Activated CD8-positive, alpha-beta memory T cell treated with anti-CD3 and anti-CD28 coated beads, Interleukin-2, amount 10 ng/mL, durations not matched to agents 7 days and 5 days (primary cell): ENCODE data around the gene KRTAP5-10. TPM values are rescaled to one million over a fixed set of nuclear protein-coding genes. Genes with fewer than 3 reads are reported as not detected.
"Not testable (repeated sequence)": the region's sequence is repeated elsewhere in the genome, so short reads cannot be mapped to it uniquely, and the experiment has no call there.

Source experiments
- ATAC-seq: fragments of 150-1000 bp; cut with Tn5 transposase; one replicate; pipeline ENCODE4 v1.10.0; 2021; ENCODE audit warnings: moderate library complexity
- CTCF ChIA-PET: fragments of 350-600 bp; sonication (Branson Sonifier 250); formaldehyde crosslinking; loops from one replicate; lab custom pipeline; 2021; ENCODE audit warnings: antibody characterized with exemption; lab: Charles Lee
- DNase-seq: peaks from one replicate; pipeline ENCODE4 v3.0.0-alpha.2; 2020
- H3K27ac Mint-ChIP-seq: one replicate; pipeline ENCODE4 v1.8.0; 2021; ENCODE audit warnings: mild to moderate bottlenecking, mixed read lengths
- H3K27me3 Mint-ChIP-seq: one replicate; pipeline ENCODE4 v1.8.0; 2021; ENCODE audit warnings: mixed read lengths
- H3K36me3 Mint-ChIP-seq: one replicate; pipeline ENCODE4 v1.8.0; 2021; ENCODE audit warnings: mild to moderate bottlenecking, mixed read lengths
- H3K4me1 Mint-ChIP-seq: one replicate; pipeline ENCODE4 v1.8.0; 2021; ENCODE audit warnings: mixed read lengths
- H3K4me3 Mint-ChIP-seq: one replicate; pipeline ENCODE4 v1.8.0; 2021; ENCODE audit warnings: mild to moderate bottlenecking, moderate library complexity, mixed read lengths
- H3K9me3 Mint-ChIP-seq: one replicate; pipeline ENCODE4 v1.8.0; 2022; ENCODE audit warnings: low read depth, mixed read lengths
- total RNA-seq, 2 experiments: library from RNA; stranded (reverse); gene quantifications; one replicate each; pipeline ENCODE4 v1.2.3, GENCODE V29; 2021

KRTAP5-10 gene
- total RNA-seq: not detected

GRCh38 chr11:71565263-71565662 lies at the start of gene KRTAP5-10:
Gene KRTAP5-10, plus strand, starts transcription at chr11:71565563. Its CDS starts 25 bp downstream, at chr11:71565588.
- no peak for ATAC-seq
- CTCF ChIA-PET: no interaction called here
- DNase-seq: no peak

GRCh38 chr11:71518506-71519471 lies 46.6 kb upstream of the KRTAP5-10 start:
- H3K27me3 Mint-ChIP-seq: no peaks in the 10 kb centered on the region
- DNase-seq (no peak), ATAC-seq (no peak)
- H3K4me3 Mint-ChIP-seq: no peak overlapping the region
- no peak overlapping the region for H3K27ac Mint-ChIP-seq
- CTCF ChIA-PET: no interaction called here
- H3K9me3 Mint-ChIP-seq: no peaks in the 10 kb centered on the region
- H3K36me3 Mint-ChIP-seq: no peaks in the 10 kb centered on the region
- H3K4me1 Mint-ChIP-seq: no peaks in the 10 kb centered on the region

More at GRCh38 chr11:71565263-71565662, at the start of gene KRTAP5-10:
- no peaks in the 10 kb centered on the region for H3K36me3 Mint-ChIP-seq
- no peak within 1 kb of the TSS for H3K27ac Mint-ChIP-seq
- H3K4me1 Mint-ChIP-seq: no peaks in the 10 kb centered on the region
- no peaks in the 10 kb centered on the region for H3K9me3 Mint-ChIP-seq
- H3K4me3 Mint-ChIP-seq: no peak within 1 kb of the TSS
- H3K27me3 Mint-ChIP-seq: peaks cover 34% of the 10 kb centered on the region

DNA sequence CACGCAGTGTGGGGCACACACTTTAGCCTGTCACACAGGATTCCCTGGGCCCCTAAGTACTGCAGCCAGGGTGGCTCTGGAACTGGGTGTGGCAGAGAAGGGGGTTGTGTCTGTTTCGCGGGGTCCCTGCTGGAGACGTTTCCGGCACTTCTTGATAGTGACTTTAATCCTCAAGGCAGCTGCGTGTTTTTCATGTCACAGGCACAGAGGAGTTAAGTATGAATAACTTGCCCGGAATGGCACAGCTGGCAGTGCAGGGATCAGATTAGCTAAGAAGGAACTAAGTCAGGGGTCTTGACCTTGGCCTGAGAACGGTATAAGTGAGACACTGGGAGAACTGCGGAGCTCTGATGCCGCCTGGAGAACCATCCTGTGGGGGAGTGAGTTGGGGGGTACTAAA lies 45.8 kb upstream of the KRTAP5-10 start:
- CTCF ChIA-PET: no interaction called here
- ATAC-seq (no peak), DNase-seq (no peak)
- Mint-ChIP-seq H3K4me1 (no peaks in the 10 kb centered on the region), H3K9me3 (no peaks in the 10 kb centered on the region), H3K4me3 (no peak overlapping the region), H3K27ac (no peak overlapping the region), H3K27me3 (no peaks in the 10 kb centered on the region), H3K36me3 (no peaks in the 10 kb centered on the region)

DNA sequence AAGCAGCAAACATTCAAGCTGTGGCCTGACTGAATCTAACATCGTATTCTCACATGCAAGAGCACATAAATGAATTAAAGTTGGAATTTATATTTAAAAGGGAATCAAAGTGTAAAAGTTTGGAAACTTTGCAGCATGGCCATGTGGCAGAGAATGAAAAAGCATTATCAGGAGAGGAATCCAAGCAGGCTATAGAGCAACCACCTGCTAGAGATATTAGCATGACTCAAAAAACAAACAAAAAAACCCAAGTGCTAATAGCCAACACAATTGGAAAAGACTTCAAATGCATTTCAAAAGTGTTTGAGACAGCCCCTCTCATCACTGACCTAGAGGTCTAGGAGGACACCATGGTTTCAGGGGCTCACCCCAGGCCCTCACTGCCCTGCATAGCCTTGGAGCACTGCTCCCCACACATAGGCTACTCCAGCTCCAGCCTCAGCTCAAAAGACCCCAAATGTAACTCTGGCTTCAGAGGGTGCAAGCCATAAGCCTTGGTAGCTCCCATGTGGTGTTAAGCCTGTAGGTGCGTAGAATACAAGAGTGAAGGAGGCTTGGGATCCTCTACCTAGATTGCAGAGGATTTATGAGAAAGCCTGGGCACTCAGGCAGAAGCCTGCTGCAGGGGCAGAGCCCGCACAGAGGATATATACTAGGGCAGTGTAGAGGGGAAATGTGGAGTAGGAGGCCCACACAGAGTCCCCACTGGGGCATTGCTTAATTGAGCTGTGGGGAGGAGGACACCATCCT lies 40.0 kb upstream of the KRTAP5-10 start:
- ATAC-seq (no peak), DNase-seq (no peak)
- Mint-ChIP-seq H3K27me3 (peaks cover 10% of the 10 kb centered on the region), H3K36me3 (no peaks in the 10 kb centered on the region), H3K4me1 (no peaks in the 10 kb centered on the region), H3K4me3 (no peak overlapping the region), H3K9me3 (no peaks in the 10 kb centered on the region), H3K27ac (no peak overlapping the region)
- CTCF ChIA-PET: no interaction called here

- CTCF ChIA-PET: no interaction called here
- Mint-ChIP-seq H3K9me3 (no peaks in the 10 kb centered on the region), H3K27me3 (peaks cover 10% of the 10 kb centered on the region), H3K4me3 (no peak overlapping the region), H3K4me1 (no peaks in the 10 kb centered on the region), H3K27ac (no peak overlapping the region), H3K36me3 (no peaks in the 10 kb centered on the region)
- ATAC-seq (no peak), DNase-seq (peak; percentile 0)
Measured at GRCh38 chr11:71525938-71526495, 39.3 kb upstream of the KRTAP5-10 start.

- peaks cover 10% of the 10 kb centered on the region for H3K27me3 Mint-ChIP-seq
- H3K4me1 Mint-ChIP-seq, CTCF ChIA-PET, H3K36me3 Mint-ChIP-seq, H3K27ac Mint-ChIP-seq, H3K9me3 Mint-ChIP-seq, ATAC-seq, H3K4me3 Mint-ChIP-seq: not testable (repeated sequence)
- peak; percentile 11 for DNase-seq
Measured at GRCh38 chr11:71526796-71527575, 38.4 kb upstream of the KRTAP5-10 start, which contains the start of gene KRTAP5-7. Gene KRTAP5-7, plus strand, starts transcription at chr11:71527267. Its CDS starts 34 bp downstream, at chr11:71527301.

- CTCF ChIA-PET: no interaction called here
- peaks cover 10% of the 10 kb centered on the region for H3K27me3 Mint-ChIP-seq
- DNase-seq (peak; percentile 19), ATAC-seq (no peak)
- no peak overlapping the region for H3K27ac Mint-ChIP-seq
- H3K4me3 Mint-ChIP-seq: no peak overlapping the region
- H3K9me3 Mint-ChIP-seq: no peaks in the 10 kb centered on the region
- H3K4me1 Mint-ChIP-seq: no peaks in the 10 kb centered on the region
- no peaks in the 10 kb centered on the region for H3K36me3 Mint-ChIP-seq
Measured at GRCh38 chr11:71527576-71528210, 37.7 kb upstream of the KRTAP5-10 start.

GRCh38 chr11:71530602-71531001 lies 34.8 kb upstream of the KRTAP5-10 start:
- H3K4me1 Mint-ChIP-seq: no peaks in the 10 kb centered on the region
- CTCF ChIA-PET: no interaction called here
- H3K27ac Mint-ChIP-seq: no peak overlapping the region
- no peaks in the 10 kb centered on the region for H3K9me3 Mint-ChIP-seq
- peaks cover 10% of the 10 kb centered on the region for H3K27me3 Mint-ChIP-seq
- no peak overlapping the region for H3K4me3 Mint-ChIP-seq
- ATAC-seq (no peak), DNase-seq (no peak)
- H3K36me3 Mint-ChIP-seq: no peaks in the 10 kb centered on the region

- Mint-ChIP-seq H3K36me3 (no peaks in the 10 kb centered on the region), H3K4me1 (no peaks in the 10 kb centered on the region), H3K27me3 (peaks cover 5% of the 10 kb centered on the region), H3K4me3 (no peak overlapping the region), H3K9me3 (no peaks in the 10 kb centered on the region), H3K27ac (no peak overlapping the region)
- ATAC-seq (no peak), DNase-seq (peak; percentile 12)
- CTCF ChIA-PET: no interaction called here
Measured at GRCh38 chr11:71532036-71532610, 33.2 kb upstream of the KRTAP5-10 start.

DNA sequence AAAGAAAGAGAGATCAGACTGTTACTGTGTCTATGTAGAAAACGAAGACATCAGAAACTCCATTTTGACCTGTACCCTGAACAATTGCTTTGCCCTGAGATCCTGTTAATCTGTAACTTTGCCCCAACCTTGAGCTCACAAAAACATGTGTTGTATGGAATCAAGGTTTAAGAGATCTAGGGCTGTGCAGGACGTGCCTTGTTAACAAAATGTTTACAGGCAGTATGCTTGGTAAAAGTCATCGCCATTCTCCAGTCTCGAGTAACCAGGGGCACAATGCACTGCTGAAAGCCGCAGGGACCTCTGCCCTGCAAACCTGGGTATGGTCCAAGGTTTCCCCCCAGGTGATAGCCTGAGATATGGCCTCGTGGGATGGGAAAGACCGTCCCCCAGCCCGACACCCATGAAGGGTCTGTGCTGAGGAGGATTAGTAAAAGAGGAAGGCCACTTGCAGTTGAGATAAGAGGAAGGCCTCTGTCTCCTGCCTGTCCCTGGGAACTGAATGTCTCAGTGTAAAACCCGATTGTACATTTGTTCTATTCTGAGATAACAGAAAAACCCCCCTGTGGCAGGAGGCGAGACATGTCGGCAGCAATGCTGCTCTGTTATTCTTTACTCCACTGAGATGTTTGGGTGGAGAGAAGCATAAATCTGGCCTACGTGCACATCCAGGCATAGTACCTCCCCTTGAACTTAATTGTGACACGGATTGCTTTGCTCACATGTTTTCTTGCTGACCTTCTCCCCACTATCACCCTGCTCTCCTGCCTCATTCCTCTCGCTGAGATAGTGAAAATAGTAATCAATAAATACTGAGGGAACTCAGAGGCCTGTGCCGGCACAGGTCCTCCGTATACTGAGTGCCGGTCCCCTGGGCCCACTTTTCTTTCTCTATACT lies 30.4 kb upstream of the KRTAP5-10 start:
- H3K27ac Mint-ChIP-seq, CTCF ChIA-PET, H3K36me3 Mint-ChIP-seq, ATAC-seq, H3K9me3 Mint-ChIP-seq, H3K4me3 Mint-ChIP-seq, H3K27me3 Mint-ChIP-seq, H3K4me1 Mint-ChIP-seq: not testable (repeated sequence)
- DNase-seq: peak; percentile 28

DNA sequence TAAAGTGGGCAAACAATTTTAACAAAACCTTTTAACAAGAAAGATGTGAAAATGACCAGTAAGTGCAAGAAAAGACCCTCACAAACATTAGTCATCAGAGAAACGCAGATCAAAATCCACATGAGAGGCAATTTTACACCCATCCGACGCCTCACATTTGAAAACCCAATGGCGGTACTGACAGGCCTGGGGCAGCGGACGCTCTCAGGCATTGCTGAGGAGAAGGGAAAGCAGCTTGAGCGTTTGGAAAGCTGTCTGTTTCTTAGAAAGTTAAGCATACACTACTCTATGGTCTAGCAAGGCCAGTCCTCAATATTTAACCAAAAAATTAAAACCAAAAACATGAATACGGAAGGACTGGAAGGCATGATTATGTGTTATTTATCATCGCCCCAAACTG lies 29.5 kb upstream of the KRTAP5-10 start:
- CTCF ChIA-PET: no interaction called here
- Mint-ChIP-seq H3K36me3 (peaks cover 1% of the 10 kb centered on the region), H3K9me3 (peaks cover 2% of the 10 kb centered on the region), H3K4me1 (no peaks in the 10 kb centered on the region), H3K27me3 (peaks cover 5% of the 10 kb centered on the region), H3K4me3 (no peak overlapping the region), H3K27ac (no peak overlapping the region)
- ATAC-seq (no peak), DNase-seq (no peak)
